ENCODE data around the gene MRPS31.
A peak's percentile ranks its signal among the peaks of the same experiment; 100 is the strongest.
"Not testable (repeated sequence)": the region's sequence is repeated elsewhere in the genome, so short reads cannot be mapped to it uniquely, and the experiment has no call there.

The MRPS31 gene

DNA sequence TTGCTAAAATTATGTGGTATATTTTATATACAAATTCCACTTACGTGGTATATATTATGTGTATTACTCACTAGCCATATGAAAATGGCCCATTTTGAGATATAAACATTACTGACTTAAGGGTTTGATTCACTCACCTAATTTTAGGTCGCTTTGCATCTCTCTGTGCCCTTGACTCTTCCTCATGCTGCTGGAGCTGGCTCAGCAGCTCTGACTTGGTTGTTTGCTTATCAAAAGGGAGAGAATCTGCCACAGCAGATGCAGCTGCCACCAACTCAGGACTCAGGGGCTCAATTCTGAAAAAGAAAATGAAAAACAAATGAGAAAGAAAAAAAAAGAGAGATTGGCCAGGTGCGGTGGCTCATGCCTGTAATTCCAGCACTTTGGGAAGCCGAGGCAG is 12.2 kb downstream of the MRPS31 start:
- DNase-seq: no peak

DNA sequence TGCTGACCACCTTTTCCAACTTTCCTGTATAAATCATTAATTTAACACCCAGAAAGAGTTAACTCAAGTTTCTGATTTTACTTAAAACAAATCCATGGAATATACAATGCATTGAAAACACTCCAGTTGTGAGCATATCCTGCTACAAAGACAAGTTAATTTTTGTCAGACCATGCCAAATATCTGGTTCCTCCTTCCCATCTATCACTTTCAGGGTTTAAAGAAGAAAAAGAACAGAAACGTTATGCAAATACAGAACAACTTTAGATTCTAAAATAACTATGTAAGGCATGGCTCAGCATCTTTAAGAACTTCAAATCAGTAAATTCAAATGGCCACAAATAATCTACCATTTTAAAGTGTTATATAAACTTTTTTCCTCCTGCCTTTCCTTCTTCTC is 14.9 kb downstream of the MRPS31 start:
- no peak for DNase-seq

DNA sequence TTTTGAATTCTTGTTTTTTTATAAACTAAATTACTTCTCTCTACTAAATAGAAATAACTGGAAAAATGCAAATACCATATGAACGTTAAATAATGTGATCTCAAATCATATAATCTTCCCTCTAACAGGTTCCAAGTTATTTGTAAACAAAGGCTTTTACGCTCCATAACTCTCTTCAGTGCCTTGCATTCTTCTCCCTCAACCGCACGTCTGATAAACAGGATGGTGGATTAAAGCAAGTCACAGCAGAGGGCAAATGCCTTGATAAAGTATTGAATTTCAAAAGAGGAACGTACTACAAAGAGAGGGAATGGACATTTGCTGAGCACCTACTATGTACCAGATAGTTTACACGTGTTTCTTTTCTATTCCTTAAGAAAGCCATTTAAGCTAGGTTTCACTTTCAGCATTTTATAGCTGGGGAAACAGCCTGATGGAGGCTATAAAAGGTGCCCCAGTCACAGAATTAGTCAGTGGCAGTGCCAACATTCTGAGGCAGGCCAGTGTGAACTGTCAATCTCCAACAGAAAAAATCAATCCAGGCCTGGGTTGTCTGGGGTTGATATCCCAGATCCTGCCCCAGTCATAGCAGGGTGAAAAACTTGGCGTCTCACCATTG is 15.8 kb downstream of the MRPS31 start:
- DNase-seq: no peak

DNA sequence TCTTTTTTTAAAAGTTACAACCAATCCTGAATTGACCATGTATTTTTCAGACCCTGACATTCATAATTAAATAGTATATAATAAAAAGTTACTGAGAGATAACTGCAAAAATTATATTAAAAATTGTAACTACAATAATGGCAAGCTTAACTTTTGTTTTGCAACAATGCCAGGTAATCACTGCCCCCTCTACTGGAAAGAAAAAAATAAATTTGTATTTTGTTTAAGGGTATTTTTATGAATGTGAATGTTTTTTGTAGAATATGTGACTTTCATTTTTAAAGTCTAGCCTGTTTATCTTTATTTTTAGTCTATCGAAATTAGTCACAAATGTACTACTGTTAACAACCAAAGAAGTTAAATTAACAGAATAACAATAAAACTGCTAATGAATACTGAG is 21.7 kb downstream of the MRPS31 start:
- DNase-seq: no peak

DNA sequence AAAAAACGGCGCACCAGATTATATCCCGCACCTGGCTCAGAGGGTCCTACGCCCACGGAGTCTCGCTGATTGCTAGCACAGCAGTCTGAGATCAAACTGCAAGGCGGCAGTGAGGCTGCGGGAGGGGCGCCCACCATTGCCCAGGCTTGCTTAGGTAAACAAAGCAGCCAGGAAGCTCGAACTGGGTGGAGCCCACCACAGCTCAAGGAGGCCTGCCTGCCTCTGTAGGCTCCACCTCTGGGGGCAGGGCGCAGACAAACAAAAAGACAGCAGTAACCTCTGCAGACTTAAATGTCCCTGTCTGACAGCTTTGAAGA is 35.8 kb downstream of the MRPS31 start:
- DNase-seq: not testable (repeated sequence)

DNA sequence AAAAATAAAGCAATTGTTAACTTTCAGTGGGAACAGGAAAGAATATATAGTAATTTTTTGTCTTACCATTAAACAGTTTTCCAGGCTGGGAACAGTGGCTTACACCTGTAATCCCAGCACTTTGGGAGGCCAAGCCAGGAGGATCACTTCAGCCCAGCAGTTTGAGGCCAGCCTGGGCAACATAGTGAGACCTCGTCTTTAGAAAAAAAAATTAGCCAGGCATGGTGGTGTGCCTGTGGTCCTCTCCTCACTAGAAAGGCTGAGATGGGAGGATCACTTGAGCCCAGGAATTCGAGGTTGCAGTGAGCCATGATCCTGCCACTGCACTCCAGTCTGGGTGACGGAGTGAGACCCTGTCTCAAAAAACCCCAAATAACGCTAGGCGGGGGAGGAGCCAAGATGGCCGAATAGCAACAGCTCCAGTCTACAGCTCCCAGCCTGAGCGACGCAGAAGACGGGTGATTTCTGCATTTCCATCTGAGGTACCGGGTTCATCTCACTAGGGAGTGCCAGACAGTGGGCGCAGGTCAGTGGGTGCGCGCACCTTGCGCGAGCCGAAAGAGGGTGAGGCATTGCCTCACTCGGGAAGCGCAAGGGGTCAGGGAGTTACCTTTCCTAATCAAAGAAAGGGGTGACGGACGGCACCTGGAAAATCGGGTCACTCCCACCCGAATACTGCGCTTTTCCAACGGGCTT is 36.3 kb downstream of the MRPS31 start:
- DNase-seq: not testable (repeated sequence)

DNA sequence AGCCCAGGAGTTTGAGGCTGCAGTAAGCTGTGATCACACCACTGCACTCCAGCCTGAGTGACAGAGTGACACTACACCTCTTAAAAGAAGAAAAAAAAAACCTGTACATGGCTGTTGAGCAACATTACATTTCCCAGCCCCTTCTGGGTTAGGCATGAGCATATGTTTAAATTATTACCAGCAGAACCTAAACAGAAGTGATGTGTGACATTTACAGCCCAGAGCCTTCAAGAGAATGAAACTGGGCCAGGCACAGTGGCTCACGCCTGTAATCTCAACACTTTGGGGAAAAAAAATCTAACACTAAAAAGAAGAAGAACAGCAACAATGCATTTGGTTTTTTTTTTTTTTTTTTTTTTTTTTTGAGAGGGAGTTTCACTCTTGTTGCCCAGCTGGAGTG is 38.3 kb downstream of the MRPS31 start:
- DNase-seq: no peak

DNA sequence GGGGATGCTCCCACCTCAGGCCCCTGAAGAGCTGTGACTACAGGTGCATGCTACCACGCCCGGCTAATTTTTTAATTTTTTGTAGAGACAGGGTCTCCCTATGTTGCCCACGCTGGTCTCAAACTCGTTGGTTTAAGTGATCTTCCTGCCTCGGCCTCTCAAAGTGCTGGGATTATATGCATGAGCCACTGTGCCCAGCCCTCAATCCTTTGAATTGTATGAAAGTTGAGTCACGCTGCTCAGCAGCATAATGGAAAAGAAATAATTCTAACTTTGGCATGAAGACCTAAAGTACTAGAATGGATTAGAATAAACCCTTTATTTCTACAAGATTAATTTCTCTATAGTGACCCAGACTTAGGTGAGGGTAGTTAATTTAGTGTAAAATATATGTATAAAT is 42.4 kb downstream of the MRPS31 start:
- no peak for DNase-seq

DNA sequence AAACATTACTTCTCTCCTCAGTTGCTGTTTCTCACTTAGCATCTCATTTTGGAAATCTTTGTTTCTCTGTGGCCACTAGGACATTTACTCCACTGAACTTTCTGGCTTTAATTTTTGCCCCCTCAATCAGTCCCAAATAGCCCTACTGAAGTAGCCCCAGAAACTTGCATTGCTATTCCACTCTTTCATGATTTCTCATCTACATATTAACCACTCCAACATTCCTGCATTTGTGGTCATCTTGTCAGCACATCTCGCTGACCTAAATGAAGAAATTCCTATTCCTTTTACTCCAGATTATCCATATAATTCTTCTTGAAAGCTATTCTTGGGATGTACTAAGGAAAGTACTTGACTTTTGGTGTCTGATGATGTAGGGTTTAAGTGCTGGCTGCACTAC is 56.6 kb downstream of the MRPS31 start:
- not testable (repeated sequence) for DNase-seq

DNA sequence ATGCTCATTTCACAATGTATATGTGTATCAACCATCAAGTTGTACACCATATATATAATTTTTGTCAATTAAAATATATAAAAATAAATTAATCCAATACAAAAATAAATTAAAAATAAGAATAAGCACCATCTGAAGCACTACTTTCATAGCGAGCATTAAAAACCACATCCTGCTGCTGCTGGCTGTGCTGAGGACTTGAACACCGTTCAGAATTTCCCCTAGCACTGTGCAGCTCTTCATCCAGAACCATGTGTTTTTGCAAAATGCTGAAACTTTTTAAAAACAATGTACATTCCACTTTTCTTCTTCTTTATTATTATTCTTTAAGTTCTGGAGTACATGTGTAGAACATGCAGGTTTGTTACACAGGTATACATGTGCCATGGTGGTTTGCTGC is 64.6 kb downstream of the MRPS31 start:
- DNase-seq: no peak

DNA sequence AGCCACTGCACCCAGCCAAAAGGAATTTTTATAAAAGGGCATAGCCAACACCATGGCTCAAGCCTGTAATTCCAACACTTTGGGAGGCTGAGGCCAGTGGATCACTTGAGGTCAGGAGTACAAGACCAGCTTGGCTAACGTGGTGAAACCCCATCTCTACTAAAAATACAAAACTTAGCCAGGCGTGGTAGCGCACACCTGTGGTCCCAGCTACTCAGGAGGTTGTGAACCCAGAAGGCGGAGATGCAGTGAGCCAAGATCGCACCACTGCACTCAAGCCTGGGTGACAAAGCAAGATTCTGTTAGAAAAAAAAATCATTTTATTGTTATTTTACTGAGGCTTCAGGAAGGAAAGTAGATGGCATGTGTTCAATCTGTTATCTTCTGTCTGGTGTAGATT is 73.3 kb downstream of the MRPS31 start:
- no peak for DNase-seq

DNA sequence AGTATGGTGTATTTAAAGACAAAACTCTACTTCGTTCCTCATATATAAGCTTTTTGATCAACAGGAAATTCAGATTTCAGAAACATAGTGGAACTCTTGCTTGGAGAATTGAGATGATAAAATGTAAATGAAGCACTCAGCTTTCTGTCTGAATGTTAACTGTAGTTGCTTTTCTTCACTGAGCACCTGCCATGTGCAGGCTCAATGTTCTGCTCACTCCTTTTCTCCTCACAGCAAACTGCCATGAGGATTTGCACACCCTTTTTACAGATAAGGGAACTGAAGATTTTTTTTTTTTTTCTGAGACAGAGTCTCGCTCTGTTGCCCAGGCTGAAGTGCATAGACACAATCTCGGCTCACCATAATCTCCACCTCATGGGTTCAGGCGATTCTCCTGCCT is 76.6 kb downstream of the MRPS31 start:
- no peak for DNase-seq

DNA sequence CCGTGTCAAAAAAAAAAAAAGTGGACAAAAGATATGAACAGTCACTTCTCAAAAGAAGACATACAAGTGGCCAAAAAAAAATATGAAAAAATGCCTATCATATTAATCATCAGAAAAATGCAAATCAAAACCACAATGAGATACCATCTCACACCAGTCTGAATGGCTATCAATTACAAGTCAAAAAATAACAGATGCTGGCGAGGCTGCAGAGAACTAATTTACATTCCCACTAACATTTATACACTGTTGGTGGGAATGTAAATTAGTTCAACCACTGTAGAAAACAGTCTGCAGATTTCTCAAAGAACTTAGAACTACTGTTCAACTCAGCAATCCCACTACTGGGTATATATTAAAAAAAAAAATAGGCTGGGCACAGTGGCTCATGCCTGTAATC is 78.0 kb downstream of the MRPS31 start:
- no peak for DNase-seq

DNA sequence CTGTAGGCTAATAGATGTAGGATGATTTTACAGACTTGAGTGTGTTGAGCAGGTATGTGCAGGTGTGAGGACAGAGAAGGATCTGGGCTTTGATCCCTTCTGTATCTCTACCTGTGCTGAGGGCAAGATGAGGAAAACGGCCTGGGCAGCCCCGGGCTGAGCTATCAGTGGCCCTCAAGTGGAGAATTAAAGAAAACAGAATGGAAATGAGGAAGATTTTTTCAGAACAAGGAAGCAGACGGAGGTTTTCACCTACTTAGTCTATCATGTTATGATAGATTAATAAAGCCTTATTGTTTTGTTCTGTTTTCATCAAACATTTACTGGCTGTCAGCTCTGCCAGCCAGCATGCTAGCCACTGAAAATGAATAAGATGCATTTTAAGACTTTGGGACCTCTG is 82.2 kb downstream of the MRPS31 start:
- DNase-seq: no peak

DNA sequence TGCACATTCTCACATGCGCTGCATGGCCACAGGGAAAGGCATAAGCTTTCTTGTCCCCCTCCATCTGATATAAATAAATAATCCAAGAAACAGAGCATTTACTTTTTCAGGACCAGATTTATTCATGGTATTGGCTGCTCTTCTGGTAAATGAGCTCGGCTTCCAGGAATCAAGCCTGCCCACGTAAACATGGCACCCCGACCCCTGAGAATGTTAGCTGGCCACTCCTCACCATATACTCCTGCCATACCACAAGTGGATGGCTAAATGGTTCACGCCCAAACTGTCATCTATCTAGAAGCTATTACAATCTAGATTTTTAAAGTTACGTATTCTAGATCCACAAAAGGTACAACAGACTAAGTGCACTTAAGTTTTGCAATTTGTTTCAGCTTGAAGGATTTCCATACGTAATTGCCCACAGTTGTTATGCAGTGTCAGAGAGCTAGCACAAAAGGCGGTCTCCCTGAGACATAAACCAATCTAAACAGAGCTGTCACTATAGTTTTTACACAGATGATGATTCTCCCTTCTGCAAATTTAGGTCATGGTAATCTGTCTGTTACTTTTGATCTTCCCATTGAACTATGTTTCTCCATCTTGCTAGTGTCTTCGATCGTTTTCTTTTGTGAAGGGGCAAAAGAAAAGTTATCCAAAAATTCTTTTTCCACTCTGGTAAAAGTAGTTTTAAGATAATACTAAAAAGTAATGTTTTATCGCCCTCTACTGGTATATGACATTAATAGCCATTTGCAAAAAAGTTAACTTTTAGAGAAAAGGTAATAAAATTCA is 88.3 kb downstream of the MRPS31 start:
- DNase-seq: peak in 1 of 2 experiments; percentile 17

DNA sequence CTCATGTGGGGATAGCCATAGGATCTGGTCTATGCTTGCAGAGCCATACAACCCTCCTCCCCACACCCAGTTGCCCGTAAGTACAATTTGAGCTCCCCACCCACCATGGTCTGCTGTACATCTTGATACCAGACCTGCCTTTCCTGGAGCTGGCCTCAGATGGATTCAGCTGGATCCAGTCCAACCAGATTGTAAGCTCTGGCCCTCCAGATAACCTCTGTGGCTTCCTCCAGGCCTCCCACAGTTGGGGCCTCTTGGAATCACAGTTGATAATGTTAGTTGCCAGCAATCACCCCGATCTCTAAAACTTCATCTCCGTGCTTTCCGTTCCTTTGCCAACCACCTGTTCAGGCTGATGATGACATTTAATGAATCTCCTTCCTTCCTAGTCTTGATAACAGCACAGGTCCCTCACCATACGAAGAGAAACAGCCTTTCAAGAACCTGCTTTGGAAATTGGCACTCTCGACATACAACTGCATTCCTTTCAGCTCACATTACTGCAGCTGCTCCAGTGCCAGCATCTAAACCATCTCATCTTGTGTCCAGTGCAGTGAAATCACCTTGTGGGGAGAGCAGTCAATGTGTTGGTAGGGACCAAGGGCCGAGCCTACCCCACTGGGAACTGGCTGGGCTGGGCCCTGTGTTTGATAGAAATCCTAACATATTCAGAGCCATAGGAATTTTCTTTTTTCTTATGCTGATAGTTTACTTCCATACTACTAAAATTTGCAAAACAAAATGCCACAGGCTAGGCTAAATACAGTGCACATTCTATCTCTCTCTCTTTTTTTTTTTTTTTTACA is 89.4 kb downstream of the MRPS31 start:
- no peak for DNase-seq

DNA sequence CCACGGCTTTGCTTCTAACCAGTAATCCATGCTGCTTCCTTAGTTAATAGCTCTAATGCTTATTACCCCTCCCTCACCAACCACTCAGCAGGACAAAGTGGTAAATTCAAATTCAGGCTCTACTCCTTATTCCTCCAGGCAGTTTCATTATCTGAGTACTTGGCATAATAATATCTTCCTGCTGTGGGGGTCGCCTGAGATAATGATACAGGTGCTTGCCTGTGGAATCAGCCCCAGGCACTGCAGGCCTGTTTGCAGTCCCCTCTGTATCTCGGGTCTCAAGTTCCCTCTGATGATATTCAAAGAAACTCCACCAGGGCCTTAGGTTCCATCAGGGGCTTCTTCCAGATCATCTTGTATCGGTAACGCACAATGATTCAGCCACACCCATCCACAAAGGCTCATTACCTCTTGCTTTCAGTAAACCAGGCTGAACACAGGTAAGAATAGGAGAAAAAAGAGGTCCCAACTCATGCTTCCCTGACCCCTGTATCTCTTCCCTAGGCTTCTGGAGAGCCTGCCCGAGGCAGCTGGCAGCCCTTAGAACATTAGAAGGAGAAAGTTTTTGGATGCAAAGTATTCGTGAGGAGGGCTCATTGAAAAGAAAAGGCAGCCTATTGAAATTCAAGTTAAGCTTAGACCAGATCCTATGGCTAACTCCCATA is 90.2 kb downstream of the MRPS31 start:
- DNase-seq: no peak

DNA sequence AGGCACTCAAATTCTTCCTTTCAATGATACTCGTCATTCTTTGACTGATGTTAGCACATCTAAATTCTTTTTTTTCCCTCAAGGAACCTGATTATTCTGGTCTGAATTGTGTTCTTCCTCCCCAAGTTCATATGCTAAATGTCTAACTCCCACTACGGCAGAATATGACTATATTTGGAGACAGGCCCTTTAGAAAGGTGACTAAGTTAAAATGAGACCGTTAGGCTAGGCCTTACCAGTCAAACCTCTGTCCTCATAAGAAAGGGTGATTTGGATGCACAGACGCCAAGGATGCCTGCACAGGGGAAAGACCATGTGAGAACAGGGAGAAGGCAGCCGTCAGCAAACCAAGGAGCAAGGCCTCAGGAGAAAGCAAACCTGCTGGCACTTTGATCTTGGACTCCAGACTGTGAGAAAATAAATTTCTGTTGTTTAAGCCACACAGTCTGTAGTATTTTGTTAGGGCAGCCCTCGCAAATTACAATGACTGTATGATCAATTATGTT is 91.5 kb downstream of the MRPS31 start:
- DNase-seq: no peak
